H9 (cell line): ENCODE data around the gene INVS. TPM values are rescaled to one million over a fixed set of nuclear protein-coding genes. Genes with fewer than 3 reads are reported as not detected.

ENCODE experiments used
- DNase-seq: peaks from one replicate; pipeline ENCODE4 v3.0.0-alpha.2; 2017
- H2AFZ ChIP-seq: one replicate; pipeline ENCODE4 v1.6.1; 2013; ENCODE audit warnings: mild to moderate bottlenecking, low read length, control low read depth, moderate library complexity
- H2AK5ac ChIP-seq: 2 replicates; pipeline ENCODE4 v1.6.1; 2013; ENCODE audit warnings: low read length, control low read depth, mixed read lengths; ENCODE audit not compliant: insufficient read length
- H2BK120ac ChIP-seq: one replicate; pipeline ENCODE4 v1.6.1; 2013; ENCODE audit warnings: low read depth, mild to moderate bottlenecking, low read length, control low read depth, inconsistent platforms; ENCODE audit not compliant: poor library complexity, severe bottlenecking
- H2BK12ac ChIP-seq: 2 replicates; pipeline ENCODE4 v1.6.1; 2013; ENCODE audit warnings: low read length, control low read depth, mixed read lengths, low read depth; ENCODE audit not compliant: insufficient read length
- H2BK15ac ChIP-seq: 2 replicates; pipeline ENCODE4 v1.6.1; 2013; ENCODE audit warnings: low read depth, low read length, control low read depth
- H2BK20ac ChIP-seq: one replicate; pipeline ENCODE4 v1.6.1; 2013; ENCODE audit warnings: low read depth, mild to moderate bottlenecking, low read length, control low read depth, inconsistent platforms; ENCODE audit not compliant: poor library complexity, severe bottlenecking
- H2BK5ac ChIP-seq: 2 replicates; pipeline ENCODE4 v1.6.1; 2013; ENCODE audit warnings: low read length, control low read depth, mixed read lengths; ENCODE audit not compliant: insufficient read length
- H3K14ac ChIP-seq: 2 replicates; pipeline ENCODE4 v1.6.1; 2013; ENCODE audit warnings: low read length, control low read depth; ENCODE audit not compliant: insufficient read depth
- H3K18ac ChIP-seq: 2 replicates; pipeline ENCODE4 v1.6.1; 2013; ENCODE audit warnings: low read depth, mild to moderate bottlenecking, mixed read lengths, low read length, control low read depth; ENCODE audit not compliant: insufficient read length
- H3K23ac ChIP-seq: 2 replicates; pipeline ENCODE4 v1.6.1; 2013; ENCODE audit warnings: low read length, control low read depth, mixed read lengths, low read depth; ENCODE audit not compliant: insufficient read length
- H3K23me2 ChIP-seq: 2 replicates; pipeline ENCODE4 v1.6.1; 2013; ENCODE audit warnings: low read depth, mild to moderate bottlenecking, mixed read lengths, low read length, control low read depth; ENCODE audit not compliant: insufficient read length, poor library complexity, severe bottlenecking
- H3K27ac ChIP-seq: 2 replicates; pipeline ENCODE4 v1.5.1; 2013; ENCODE audit warnings: low read length, control low read depth, mixed read lengths, low read depth; ENCODE audit not compliant: insufficient read length
- H3K27me3 ChIP-seq: 2 replicates; pipeline ENCODE4 v1.6.1; 2013; ENCODE audit warnings: low read length, control low read depth, inconsistent platforms; ENCODE audit not compliant: insufficient read depth
- H3K4ac ChIP-seq: 2 replicates; pipeline ENCODE4 v1.6.1; 2013; ENCODE audit warnings: low read depth, mild to moderate bottlenecking, control low read depth, inconsistent platforms, low read length, moderate library complexity
- H3K4me1 ChIP-seq: 2 replicates; pipeline ENCODE4 v1.6.1; 2013; ENCODE audit warnings: low read length, control low read depth, inconsistent platforms; ENCODE audit not compliant: insufficient read depth
- H3K4me2 ChIP-seq: 2 replicates; pipeline ENCODE4 v1.6.1; 2013; ENCODE audit warnings: low read length, control low read depth, mixed read lengths; ENCODE audit not compliant: insufficient read length, insufficient read depth
- H3K56ac ChIP-seq: 2 replicates; pipeline ENCODE4 v1.6.1; 2013; ENCODE audit warnings: low read depth, mild to moderate bottlenecking, mixed read lengths, low read length, control low read depth; ENCODE audit not compliant: insufficient read length
- H3K79me1 ChIP-seq: 2 replicates; pipeline ENCODE4 v1.6.1; 2013; ENCODE audit warnings: low read depth, mild to moderate bottlenecking, moderate library complexity, low read length, control low read depth, inconsistent platforms; ENCODE audit not compliant: insufficient read depth, poor library complexity, severe bottlenecking
- H3K79me2 ChIP-seq: 2 replicates; pipeline ENCODE4 v1.6.1; 2013; ENCODE audit warnings: low read length, control low read depth, inconsistent platforms; ENCODE audit not compliant: insufficient read depth
- H3K9ac ChIP-seq: 2 replicates; pipeline ENCODE4 v1.6.1; 2013; ENCODE audit warnings: low read length, control low read depth, mixed read lengths; ENCODE audit not compliant: insufficient read length; ENCODE audit errors: extremely low read depth
- H3K9me3 ChIP-seq: one replicate; pipeline ENCODE4 v1.6.1; 2013; ENCODE audit warnings: low read depth, low read length, inconsistent platforms; ENCODE audit not compliant: control insufficient read depth
- H3T11ph ChIP-seq: one replicate; pipeline ENCODE4 v1.6.1; 2013; ENCODE audit warnings: mild to moderate bottlenecking, low read length, control low read depth, inconsistent platforms
- H4K20me1 ChIP-seq: one replicate; pipeline ENCODE4 v1.6.1; 2013; ENCODE audit not compliant: control insufficient read depth, insufficient read length, insufficient read depth
- H4K5ac ChIP-seq: 2 replicates; pipeline ENCODE4 v1.6.1; 2013; ENCODE audit warnings: low read depth, mild to moderate bottlenecking, mixed read lengths, low read length, control low read depth; ENCODE audit not compliant: insufficient read length
- H4K8ac ChIP-seq: replicated peaks from 2 replicates; pipeline ENCODE4 v1.6.1; 2013; ENCODE audit warnings: low read length, control low read depth, mixed read lengths, low read depth; ENCODE audit not compliant: insufficient read length
- H4K91ac ChIP-seq: 2 replicates; pipeline ENCODE4 v1.6.1; 2013; ENCODE audit warnings: low read depth, mild to moderate bottlenecking, moderate library complexity, mixed read lengths, low read length, control low read depth; ENCODE audit not compliant: insufficient read length
- H3K27ac Mint-ChIP-seq, 3 experiments: 2 replicates in 2 of 3; 3 replicates in 1 of 3; pipeline ENCODE4 v1.8.0; 2020 to 2021; ENCODE audit warnings: mixed read lengths in 3 of 3, mild to moderate bottlenecking in 1 of 3, moderate library complexity in 1 of 3
- H3K27me3 Mint-ChIP-seq: 2 replicates; pipeline ENCODE4 v1.8.0; 2021; ENCODE audit warnings: low read depth, mild to moderate bottlenecking, moderate library complexity, mixed read lengths
- H3K36me3 Mint-ChIP-seq, 3 experiments: 2 replicates in 2 of 3; 3 replicates in 1 of 3; pipeline ENCODE4 v1.8.0; 2020 to 2021; ENCODE audit warnings: low read depth in 3 of 3, mixed read lengths in 3 of 3; ENCODE audit not compliant: insufficient read depth in 1 of 3
- H3K4me1 Mint-ChIP-seq, 2 experiments: 2 replicates each; pipeline ENCODE4 v1.8.0; 2020; ENCODE audit warnings: mixed read lengths in 2 of 2
- H3K4me3 Mint-ChIP-seq, 2 experiments: 2 replicates in 1 of 2; 3 replicates in 1 of 2; pipeline ENCODE4 v1.8.0; 2020 to 2021; ENCODE audit warnings: mild to moderate bottlenecking in 2 of 2, mixed read lengths in 2 of 2, moderate library complexity in 1 of 2
- H3K9me3 Mint-ChIP-seq, 2 experiments: 2 replicates in 1 of 2; 3 replicates in 1 of 2; pipeline ENCODE4 v1.8.0; 2020; ENCODE audit warnings: mild to moderate bottlenecking in 2 of 2, mixed read lengths in 2 of 2, moderate library complexity in 1 of 2
- total RNA-seq: library from RNA; stranded (reverse); gene quantifications from 2 replicates; pipeline ENCODE4 v1.2.1, GENCODE V29; 2021
- TF ChIP-seq, protein P1 (sequence below): fragments of 200-600 bp; sonication (generic); conservative IDR thresholded peaks from 3 replicates; pipeline ENCODE4 v1.8.0; 2021; ENCODE audit warnings: antibody characterized with exemption, mild to moderate bottlenecking

The INVS gene
- total RNA-seq, 1 experiment from 2014 or later = 7.5 TPM

DNA sequence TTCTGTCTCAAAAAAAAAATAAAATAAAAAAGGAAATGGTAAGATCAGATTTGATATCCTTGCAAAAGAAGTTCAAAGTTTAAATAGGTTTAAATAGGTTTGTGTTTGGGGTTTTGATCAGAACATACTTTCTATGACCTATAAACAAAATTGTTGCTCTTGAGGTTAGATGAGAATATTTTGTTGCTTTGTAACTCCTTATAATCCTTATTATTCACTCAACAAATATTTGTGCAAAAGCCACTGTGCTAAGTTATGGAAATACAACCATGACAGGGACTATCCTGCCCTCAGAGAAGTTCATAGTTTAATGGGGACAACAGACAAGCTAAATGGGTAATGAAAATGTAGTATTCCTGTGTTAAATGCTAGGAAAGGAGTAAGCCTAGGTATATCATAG lies 71.5 kb downstream of the INVS start:
- no peak overlapping the region for H4K8ac ChIP-seq
- no peak overlapping the region for H2BK20ac ChIP-seq
- H3K4me1 ChIP-seq = no peaks in the 10 kb centered on the region
- no peak overlapping the region for H3K23ac ChIP-seq
- no peak overlapping the region for H3T11ph ChIP-seq
- no peak overlapping the region for H3K56ac ChIP-seq
- no peak overlapping the region for H3K27ac Mint-ChIP-seq
- no peaks in the 10 kb centered on the region for H3K27me3 ChIP-seq
- H4K5ac ChIP-seq = no peak overlapping the region
- H4K91ac ChIP-seq = no peak overlapping the region
- H4K20me1 ChIP-seq = no peaks in the 10 kb centered on the region
- no peak overlapping the region for H2BK15ac ChIP-seq
- no peaks in the 10 kb centered on the region for H3K23me2 ChIP-seq
- H3K4me3 Mint-ChIP-seq = no peak overlapping the region
- no peak for DNase-seq
- H3K4me1 Mint-ChIP-seq = peaks cover 5 to 6% of the 10 kb centered on the region in 2 experiments; a peak in 2 of 4 replicates
- H3K4ac ChIP-seq = no peak overlapping the region
- no peak overlapping the region for H2BK12ac ChIP-seq
- H3K27ac ChIP-seq = no peak overlapping the region
- no peak overlapping the region for H2AK5ac ChIP-seq
- no peak overlapping the region for H3K4me2 ChIP-seq
- H2AFZ ChIP-seq = no peak overlapping the region
- peaks cover 15 to 29% (median 23%) of the 10 kb centered on the region in 3 experiments for H3K36me3 Mint-ChIP-seq
- H3K9ac ChIP-seq = no peak overlapping the region
- H2BK5ac ChIP-seq = no peak overlapping the region
- peaks cover 13 to 19% of the 10 kb centered on the region in 2 experiments; a peak in 4 of 5 replicates for H3K9me3 Mint-ChIP-seq
- H3K27me3 Mint-ChIP-seq = no peaks in the 10 kb centered on the region
- H3K9me3 ChIP-seq = no peaks in the 10 kb centered on the region
- no peak overlapping the region for H2BK120ac ChIP-seq
- no peak overlapping the region for H3K18ac ChIP-seq
- H3K79me1 ChIP-seq = no peaks in the 10 kb centered on the region
- TF ChIP-seq, protein P1, sequence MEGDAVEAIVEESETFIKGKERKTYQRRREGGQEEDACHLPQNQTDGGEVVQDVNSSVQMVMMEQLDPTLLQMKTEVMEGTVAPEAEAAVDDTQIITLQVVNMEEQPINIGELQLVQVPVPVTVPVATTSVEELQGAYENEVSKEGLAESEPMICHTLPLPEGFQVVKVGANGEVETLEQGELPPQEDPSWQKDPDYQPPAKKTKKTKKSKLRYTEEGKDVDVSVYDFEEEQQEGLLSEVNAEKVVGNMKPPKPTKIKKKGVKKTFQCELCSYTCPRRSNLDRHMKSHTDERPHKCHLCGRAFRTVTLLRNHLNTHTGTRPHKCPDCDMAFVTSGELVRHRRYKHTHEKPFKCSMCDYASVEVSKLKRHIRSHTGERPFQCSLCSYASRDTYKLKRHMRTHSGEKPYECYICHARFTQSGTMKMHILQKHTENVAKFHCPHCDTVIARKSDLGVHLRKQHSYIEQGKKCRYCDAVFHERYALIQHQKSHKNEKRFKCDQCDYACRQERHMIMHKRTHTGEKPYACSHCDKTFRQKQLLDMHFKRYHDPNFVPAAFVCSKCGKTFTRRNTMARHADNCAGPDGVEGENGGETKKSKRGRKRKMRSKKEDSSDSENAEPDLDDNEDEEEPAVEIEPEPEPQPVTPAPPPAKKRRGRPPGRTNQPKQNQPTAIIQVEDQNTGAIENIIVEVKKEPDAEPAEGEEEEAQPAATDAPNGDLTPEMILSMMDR = no peak
- H3K14ac ChIP-seq = no peak overlapping the region
- no peaks in the 10 kb centered on the region for H3K79me2 ChIP-seq
